Measurements from ENCODE around the gene SSC4D.

GRCh38 chr7:76354516-76354915 lies 55.0 kb downstream of the SSC4D start:
- TF ChIP-seq CTCF (IDR thresholded peaks at IDR 0.05; ENCODE audit: insufficient read depth, low read depth, low read length) (no peak), EZH2 (IDR thresholded peaks at IDR 0.05; ENCODE audit: insufficient read depth, low read length) (no peak)
